Neutrophil (primary cell): ENCODE results near the gene INTS6.

Experiments used
- H3K27ac ChIP-seq: fragments of 200-600 bp; sonication (generic); 2 replicates; pipeline ENCODE4 v1.5.1; 2016; ENCODE audit warnings: mild to moderate bottlenecking, moderate library complexity
- H3K27me3 ChIP-seq: fragments of 200-600 bp; sonication (generic); 2 replicates; pipeline ENCODE4 v1.6.0; 2016; ENCODE audit warnings: mild to moderate bottlenecking
- H3K36me3 ChIP-seq: fragments of 200-600 bp; sonication (generic); 2 replicates; pipeline ENCODE4 v1.5.1; 2017
- H3K4me1 ChIP-seq, 2 experiments: fragments of 200-600 bp in 1 of 2; sonication (generic) in 1 of 2; 1 replicate in 1 of 2; 2 replicates in 1 of 2; pipeline versions ENCODE4 v1.5.1 to v1.6.1; 2013 to 2016; ENCODE audit warnings: low read depth in 1 of 2, low read length in 1 of 2, mild to moderate bottlenecking in 1 of 2, moderate library complexity in 1 of 2; ENCODE audit not compliant: control insufficient read depth in 1 of 2, insufficient read depth in 1 of 2
- H3K4me3 ChIP-seq, 2 experiments: fragments of 200-600 bp in 1 of 2; sonication (generic) in 1 of 2; 1 replicate in 1 of 2; 2 replicates in 1 of 2; pipeline ENCODE4 v1.5.1; 2013 to 2016; ENCODE audit warnings: low read depth in 1 of 2, low read length in 1 of 2, mild to moderate bottlenecking in 1 of 2, moderate library complexity in 1 of 2
- H3K9me3 ChIP-seq: fragments of 200-600 bp; sonication (generic); 2 replicates; pipeline ENCODE4 v1.5.1; 2016
- CTCF ChIP-seq: fragments of 200-600 bp; sonication (generic); IDR thresholded peaks from 2 replicates; pipeline ENCODE4 v1.5.1; 2016; ENCODE audit warnings: antibody characterized with exemption

INTS6 gene

GRCh38 chr13:51363625-51364024, 89.2 kb downstream of the INTS6 start:
- Histone ChIP-seq H3K4me3 (no peak overlapping the region), H3K27ac (no peak overlapping the region), H3K36me3 (peaks cover 74% of the 10 kb centered on the region), H3K27me3 (no peaks in the 10 kb centered on the region), H3K9me3 (no peaks in the 10 kb centered on the region), H3K4me1 (no peaks in the 10 kb centered on the region)
- TF ChIP-seq CTCF, result no peak

GRCh38 chr13:51361106-51361505, 91.7 kb downstream of the INTS6 start:
- no peaks in the 10 kb centered on the region for H3K27me3 ChIP-seq
- no peak for TF ChIP-seq CTCF
- H3K4me1 ChIP-seq, result no peaks in the 10 kb centered on the region
- peaks cover 49% of the 10 kb centered on the region for H3K36me3 ChIP-seq
- no peak overlapping the region for H3K27ac ChIP-seq
- no peak overlapping the region for H3K4me3 ChIP-seq
- H3K9me3 ChIP-seq, result no peaks in the 10 kb centered on the region

GRCh38 chr13:51360489-51360888, 92.3 kb downstream of the INTS6 start:
- Histone ChIP-seq H3K27ac (no peak overlapping the region), H3K4me1 (no peaks in the 10 kb centered on the region), H3K9me3 (no peaks in the 10 kb centered on the region), H3K4me3 (no peak overlapping the region), H3K27me3 (no peaks in the 10 kb centered on the region), H3K36me3 (peaks cover 45% of the 10 kb centered on the region)
- no peak for TF ChIP-seq CTCF

- no peak overlapping the region for H3K27ac ChIP-seq
- H3K36me3 ChIP-seq, result peaks cover 33% of the 10 kb centered on the region
- H3K4me1 ChIP-seq, result no peaks in the 10 kb centered on the region
- no peak for TF ChIP-seq CTCF
- H3K27me3 ChIP-seq, result no peaks in the 10 kb centered on the region
- no peaks in the 10 kb centered on the region for H3K9me3 ChIP-seq
- no peak overlapping the region for H3K4me3 ChIP-seq
Measured at GRCh38 chr13:51359352-51359751, 93.5 kb downstream of the INTS6 start.

GRCh38 chr13:51357928-51358595, 94.8 kb downstream of the INTS6 start:
- H3K4me1 ChIP-seq, result no peaks in the 10 kb centered on the region
- no peak for TF ChIP-seq CTCF
- H3K27me3 ChIP-seq, result no peaks in the 10 kb centered on the region
- H3K36me3 ChIP-seq, result peaks cover 23% of the 10 kb centered on the region
- H3K9me3 ChIP-seq, result no peaks in the 10 kb centered on the region
- no peak overlapping the region for H3K4me3 ChIP-seq
- no peak overlapping the region for H3K27ac ChIP-seq
